H9 (cell line): Measurements from ENCODE around the gene LIN54. TPM values are rescaled to one million over a fixed set of nuclear protein-coding genes. Genes with fewer than 3 reads are reported as not detected.
"Not testable (repeated sequence)": the region's sequence is repeated elsewhere in the genome, so short reads cannot be mapped to it uniquely, and the experiment has no call there.

Source experiments
- DNase-seq: peaks from one replicate; pipeline ENCODE4 v3.0.0-alpha.2; 2017
- H2AFZ ChIP-seq: one replicate; pipeline ENCODE4 v1.6.1; 2013; ENCODE audit warnings: mild to moderate bottlenecking, low read length, control low read depth, moderate library complexity
- H2AK5ac ChIP-seq: 2 replicates; pipeline ENCODE4 v1.6.1; 2013; ENCODE audit warnings: low read length, control low read depth, mixed read lengths; ENCODE audit not compliant: insufficient read length
- H2BK120ac ChIP-seq: one replicate; pipeline ENCODE4 v1.6.1; 2013; ENCODE audit warnings: low read depth, mild to moderate bottlenecking, low read length, control low read depth, inconsistent platforms; ENCODE audit not compliant: poor library complexity, severe bottlenecking
- H2BK12ac ChIP-seq: 2 replicates; pipeline ENCODE4 v1.6.1; 2013; ENCODE audit warnings: low read length, control low read depth, mixed read lengths, low read depth; ENCODE audit not compliant: insufficient read length
- H2BK15ac ChIP-seq: 2 replicates; pipeline ENCODE4 v1.6.1; 2013; ENCODE audit warnings: low read depth, low read length, control low read depth
- H2BK20ac ChIP-seq: one replicate; pipeline ENCODE4 v1.6.1; 2013; ENCODE audit warnings: low read depth, mild to moderate bottlenecking, low read length, control low read depth, inconsistent platforms; ENCODE audit not compliant: poor library complexity, severe bottlenecking
- H2BK5ac ChIP-seq: 2 replicates; pipeline ENCODE4 v1.6.1; 2013; ENCODE audit warnings: low read length, control low read depth, mixed read lengths; ENCODE audit not compliant: insufficient read length
- H3K14ac ChIP-seq: 2 replicates; pipeline ENCODE4 v1.6.1; 2013; ENCODE audit warnings: low read length, control low read depth; ENCODE audit not compliant: insufficient read depth
- H3K18ac ChIP-seq: 2 replicates; pipeline ENCODE4 v1.6.1; 2013; ENCODE audit warnings: low read depth, mild to moderate bottlenecking, mixed read lengths, low read length, control low read depth; ENCODE audit not compliant: insufficient read length
- H3K23ac ChIP-seq: 2 replicates; pipeline ENCODE4 v1.6.1; 2013; ENCODE audit warnings: low read length, control low read depth, mixed read lengths, low read depth; ENCODE audit not compliant: insufficient read length
- H3K23me2 ChIP-seq: 2 replicates; pipeline ENCODE4 v1.6.1; 2013; ENCODE audit warnings: low read depth, mild to moderate bottlenecking, mixed read lengths, low read length, control low read depth; ENCODE audit not compliant: insufficient read length, poor library complexity, severe bottlenecking
- H3K27ac ChIP-seq: 2 replicates; pipeline ENCODE4 v1.5.1; 2013; ENCODE audit warnings: low read length, control low read depth, mixed read lengths, low read depth; ENCODE audit not compliant: insufficient read length
- H3K27me3 ChIP-seq: 2 replicates; pipeline ENCODE4 v1.6.1; 2013; ENCODE audit warnings: low read length, control low read depth, inconsistent platforms; ENCODE audit not compliant: insufficient read depth
- H3K4ac ChIP-seq: 2 replicates; pipeline ENCODE4 v1.6.1; 2013; ENCODE audit warnings: low read depth, mild to moderate bottlenecking, control low read depth, inconsistent platforms, low read length, moderate library complexity
- H3K4me1 ChIP-seq: 2 replicates; pipeline ENCODE4 v1.6.1; 2013; ENCODE audit warnings: low read length, control low read depth, inconsistent platforms; ENCODE audit not compliant: insufficient read depth
- H3K4me2 ChIP-seq: 2 replicates; pipeline ENCODE4 v1.6.1; 2013; ENCODE audit warnings: low read length, control low read depth, mixed read lengths; ENCODE audit not compliant: insufficient read length, insufficient read depth
- H3K56ac ChIP-seq: 2 replicates; pipeline ENCODE4 v1.6.1; 2013; ENCODE audit warnings: low read depth, mild to moderate bottlenecking, mixed read lengths, low read length, control low read depth; ENCODE audit not compliant: insufficient read length
- H3K79me1 ChIP-seq: 2 replicates; pipeline ENCODE4 v1.6.1; 2013; ENCODE audit warnings: low read depth, mild to moderate bottlenecking, moderate library complexity, low read length, control low read depth, inconsistent platforms; ENCODE audit not compliant: insufficient read depth, poor library complexity, severe bottlenecking
- H3K79me2 ChIP-seq: 2 replicates; pipeline ENCODE4 v1.6.1; 2013; ENCODE audit warnings: low read length, control low read depth, inconsistent platforms; ENCODE audit not compliant: insufficient read depth
- H3K9ac ChIP-seq: 2 replicates; pipeline ENCODE4 v1.6.1; 2013; ENCODE audit warnings: low read length, control low read depth, mixed read lengths; ENCODE audit not compliant: insufficient read length; ENCODE audit errors: extremely low read depth
- H3K9me3 ChIP-seq: one replicate; pipeline ENCODE4 v1.6.1; 2013; ENCODE audit warnings: low read depth, low read length, inconsistent platforms; ENCODE audit not compliant: control insufficient read depth
- H3T11ph ChIP-seq: one replicate; pipeline ENCODE4 v1.6.1; 2013; ENCODE audit warnings: mild to moderate bottlenecking, low read length, control low read depth, inconsistent platforms
- H4K20me1 ChIP-seq: one replicate; pipeline ENCODE4 v1.6.1; 2013; ENCODE audit not compliant: control insufficient read depth, insufficient read length, insufficient read depth
- H4K5ac ChIP-seq: 2 replicates; pipeline ENCODE4 v1.6.1; 2013; ENCODE audit warnings: low read depth, mild to moderate bottlenecking, mixed read lengths, low read length, control low read depth; ENCODE audit not compliant: insufficient read length
- H4K8ac ChIP-seq: replicated peaks from 2 replicates; pipeline ENCODE4 v1.6.1; 2013; ENCODE audit warnings: low read length, control low read depth, mixed read lengths, low read depth; ENCODE audit not compliant: insufficient read length
- H4K91ac ChIP-seq: 2 replicates; pipeline ENCODE4 v1.6.1; 2013; ENCODE audit warnings: low read depth, mild to moderate bottlenecking, moderate library complexity, mixed read lengths, low read length, control low read depth; ENCODE audit not compliant: insufficient read length
- H3K27ac Mint-ChIP-seq, 3 experiments: 2 replicates in 2 of 3; 3 replicates in 1 of 3; pipeline ENCODE4 v1.8.0; 2020 to 2021; ENCODE audit warnings: mixed read lengths in 3 of 3, mild to moderate bottlenecking in 1 of 3, moderate library complexity in 1 of 3
- H3K27me3 Mint-ChIP-seq: 2 replicates; pipeline ENCODE4 v1.8.0; 2021; ENCODE audit warnings: low read depth, mild to moderate bottlenecking, moderate library complexity, mixed read lengths
- H3K36me3 Mint-ChIP-seq, 3 experiments: 2 replicates in 2 of 3; 3 replicates in 1 of 3; pipeline ENCODE4 v1.8.0; 2020 to 2021; ENCODE audit warnings: low read depth in 3 of 3, mixed read lengths in 3 of 3; ENCODE audit not compliant: insufficient read depth in 1 of 3
- H3K4me1 Mint-ChIP-seq, 2 experiments: 2 replicates each; pipeline ENCODE4 v1.8.0; 2020; ENCODE audit warnings: mixed read lengths in 2 of 2
- H3K4me3 Mint-ChIP-seq, 2 experiments: 2 replicates in 1 of 2; 3 replicates in 1 of 2; pipeline ENCODE4 v1.8.0; 2020 to 2021; ENCODE audit warnings: mild to moderate bottlenecking in 2 of 2, mixed read lengths in 2 of 2, moderate library complexity in 1 of 2
- H3K9me3 Mint-ChIP-seq, 2 experiments: 2 replicates in 1 of 2; 3 replicates in 1 of 2; pipeline ENCODE4 v1.8.0; 2020; ENCODE audit warnings: mild to moderate bottlenecking in 2 of 2, mixed read lengths in 2 of 2, moderate library complexity in 1 of 2
- CTCF ChIP-seq: fragments of 200-600 bp; sonication (generic); conservative IDR thresholded peaks from 3 replicates; pipeline ENCODE4 v1.8.0; 2021; ENCODE audit warnings: antibody characterized with exemption, mild to moderate bottlenecking
- WGBS: extraction: QIAGEN DNeasy Blood & Tissue Kit; methylation state at CpG from one replicate; pipeline ENCODE4 v1.1.7; 2013; ENCODE audit warnings: missing lambda C conversion rate, low lambda C conversion rate, mixed read lengths; ENCODE audit not compliant: insufficient read length; ENCODE audit errors: extremely low coverage; 5-methylcytosine and 5-hydroxymethylcytosine counted together
- total RNA-seq: library from RNA; stranded (reverse); gene quantifications from 2 replicates; pipeline ENCODE4 v1.2.1, GENCODE V29; 2021

Gene LIN54
- total RNA-seq, 1 experiment from 2014 or later = 16.3 TPM

DNA sequence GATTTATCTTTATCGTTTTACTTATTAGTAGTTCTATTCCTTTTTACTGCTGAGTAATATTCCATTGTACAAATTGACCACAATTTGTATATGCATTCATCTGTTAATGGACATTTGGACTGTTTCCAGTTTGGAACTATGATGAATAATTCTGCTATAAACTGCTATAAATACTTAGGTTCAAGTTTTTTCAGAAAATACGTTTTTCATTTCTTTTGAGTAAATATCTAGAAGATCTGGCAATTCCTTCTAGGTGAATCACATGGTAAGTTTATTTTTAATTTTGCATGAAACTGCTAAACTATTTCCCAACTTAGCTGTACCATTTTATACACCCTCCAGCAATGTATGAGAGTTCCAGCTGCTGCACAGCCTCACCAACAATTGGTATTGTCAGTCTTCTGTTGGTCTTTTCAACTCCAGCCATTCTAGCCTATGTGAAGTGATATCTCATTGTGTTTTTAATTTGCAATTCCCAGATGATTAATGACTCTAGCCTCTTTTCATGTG, 22.2 kb downstream of the LIN54 start:
- no peak for TF ChIP-seq CTCF
- Histone ChIP-seq H2AFZ (no peak overlapping the region), H3K9me3 (no peaks in the 10 kb centered on the region), H3K79me1 (peaks cover 6% of the 10 kb centered on the region), H2BK15ac (no peak overlapping the region), H3K23ac (no peak overlapping the region), H3K14ac (no peak overlapping the region), H2BK120ac (no peak overlapping the region), H3K18ac (no peak overlapping the region), H4K8ac (no peak overlapping the region), H3K27me3 (no peaks in the 10 kb centered on the region), H3K23me2 (no peaks in the 10 kb centered on the region), H3T11ph (no peak overlapping the region), H4K5ac (no peak overlapping the region), H2BK20ac (no peak overlapping the region), H3K79me2 (no peaks in the 10 kb centered on the region), H3K9ac (no peak overlapping the region), H4K20me1 (no peaks in the 10 kb centered on the region), H2AK5ac (no peak overlapping the region), H4K91ac (no peak overlapping the region), H3K4ac (no peak overlapping the region), H3K4me1 (no peaks in the 10 kb centered on the region), H3K27ac (no peak overlapping the region), H3K4me2 (no peak overlapping the region), H2BK12ac (no peak overlapping the region), H3K56ac (no peak overlapping the region), H2BK5ac (no peak overlapping the region)
- no peak for DNase-seq
- no peak overlapping the region for H3K4me3 Mint-ChIP-seq
- no peaks in the 10 kb centered on the region for H3K27me3 Mint-ChIP-seq
- no peak overlapping the region for H3K27ac Mint-ChIP-seq
- H3K9me3 Mint-ChIP-seq = no peaks in the 10 kb centered on the region; a peak in 1 of 5 replicates
- WGBS = no CpG with 5 or more reads among the region's 2 CpGs
- H3K4me1 Mint-ChIP-seq = no peaks in the 10 kb centered on the region
- peaks cover 2 to 8% (median 4%) of the 10 kb centered on the region in 3 experiments; a peak in 4 of 7 replicates for H3K36me3 Mint-ChIP-seq

DNA sequence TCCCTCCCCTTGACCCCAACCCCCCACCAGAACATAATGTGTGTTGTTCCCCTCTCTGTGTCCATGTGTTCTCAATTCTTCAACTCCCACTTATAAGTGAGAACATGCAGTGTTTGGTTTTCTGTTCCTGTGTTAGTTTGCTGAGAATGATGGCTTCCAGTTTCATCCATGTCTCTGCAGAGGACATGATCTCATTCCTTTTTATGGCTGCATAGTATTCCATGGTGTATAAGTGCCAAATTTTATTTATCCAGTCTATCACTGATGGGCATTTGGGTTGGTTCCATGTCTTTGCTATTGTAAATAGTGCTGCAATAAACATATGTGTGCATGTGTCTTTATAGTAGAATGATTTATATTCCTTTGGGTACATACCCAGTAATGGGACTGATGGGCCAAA, 23.1 kb downstream of the LIN54 start:
- not testable (repeated sequence) for H2BK12ac ChIP-seq, H3K56ac ChIP-seq, H3K36me3 Mint-ChIP-seq, H2BK15ac ChIP-seq, H3K4me1 Mint-ChIP-seq, H3K23ac ChIP-seq, H3K18ac ChIP-seq, H3K4me3 Mint-ChIP-seq, H4K8ac ChIP-seq, H3K27me3 ChIP-seq, H3K9me3 Mint-ChIP-seq, H3K4me2 ChIP-seq, H4K91ac ChIP-seq, H3K9ac ChIP-seq, DNase-seq, H2AK5ac ChIP-seq, H4K20me1 ChIP-seq, H3K4me1 ChIP-seq, H4K5ac ChIP-seq, H3K27me3 Mint-ChIP-seq, H3K9me3 ChIP-seq, H3K14ac ChIP-seq, H2BK20ac ChIP-seq, H3K27ac ChIP-seq, H3K23me2 ChIP-seq, H3K79me1 ChIP-seq, H2BK5ac ChIP-seq, H2BK120ac ChIP-seq, H3K27ac Mint-ChIP-seq, H3T11ph ChIP-seq, H3K79me2 ChIP-seq, H2AFZ ChIP-seq, H3K4ac ChIP-seq
